Measurements from ENCODE around the gene SUPT3H. TPM values are rescaled to one million over a fixed set of nuclear protein-coding genes. Genes with fewer than 3 reads are reported as not detected.

SUPT3H gene
- total RNA-seq, 3 donors from 2014 or later (not counting 1 experiment from before 2014, with no cell fraction given): 7.3 to 10.9 (median 9.9) TPM

DNA sequence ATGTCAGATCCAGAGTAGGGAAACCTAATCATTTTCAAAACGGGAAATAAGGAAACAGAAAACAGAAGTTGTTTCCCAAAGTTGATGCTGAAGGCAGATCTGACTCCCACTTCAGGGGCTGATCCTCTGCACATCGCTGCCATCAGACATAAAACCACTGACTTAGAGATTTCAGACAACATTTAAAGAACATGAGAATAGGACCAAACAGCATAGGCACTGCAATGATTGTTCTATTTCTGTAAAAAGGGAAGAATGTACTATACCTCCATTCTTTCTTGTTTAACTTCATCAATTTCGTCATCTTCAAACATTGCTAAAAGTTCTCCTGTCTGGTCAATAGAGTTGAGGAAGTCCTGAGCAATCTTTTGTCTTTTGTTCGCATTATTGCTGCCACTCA lies 374.3 kb downstream of the SUPT3H start:
- TF ChIP-seq, protein P1, sequence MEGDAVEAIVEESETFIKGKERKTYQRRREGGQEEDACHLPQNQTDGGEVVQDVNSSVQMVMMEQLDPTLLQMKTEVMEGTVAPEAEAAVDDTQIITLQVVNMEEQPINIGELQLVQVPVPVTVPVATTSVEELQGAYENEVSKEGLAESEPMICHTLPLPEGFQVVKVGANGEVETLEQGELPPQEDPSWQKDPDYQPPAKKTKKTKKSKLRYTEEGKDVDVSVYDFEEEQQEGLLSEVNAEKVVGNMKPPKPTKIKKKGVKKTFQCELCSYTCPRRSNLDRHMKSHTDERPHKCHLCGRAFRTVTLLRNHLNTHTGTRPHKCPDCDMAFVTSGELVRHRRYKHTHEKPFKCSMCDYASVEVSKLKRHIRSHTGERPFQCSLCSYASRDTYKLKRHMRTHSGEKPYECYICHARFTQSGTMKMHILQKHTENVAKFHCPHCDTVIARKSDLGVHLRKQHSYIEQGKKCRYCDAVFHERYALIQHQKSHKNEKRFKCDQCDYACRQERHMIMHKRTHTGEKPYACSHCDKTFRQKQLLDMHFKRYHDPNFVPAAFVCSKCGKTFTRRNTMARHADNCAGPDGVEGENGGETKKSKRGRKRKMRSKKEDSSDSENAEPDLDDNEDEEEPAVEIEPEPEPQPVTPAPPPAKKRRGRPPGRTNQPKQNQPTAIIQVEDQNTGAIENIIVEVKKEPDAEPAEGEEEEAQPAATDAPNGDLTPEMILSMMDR (IDR thresholded peaks at IDR 0.05): no peak
- Histone ChIP-seq H3K4me3 (ENCODE audit: low read length) (no peak overlapping the region), H3K27ac (ENCODE audit: low read length) (no peak overlapping the region), H3K9me3 (ENCODE audit: control insufficient read depth, insufficient read depth, low read length) (no peaks in the 10 kb centered on the region), H3K36me3 (ENCODE audit: control insufficient read depth, insufficient read depth, low read length) (no peaks in the 10 kb centered on the region), H3K27me3 (ENCODE audit: control insufficient read depth, insufficient read depth, low read length) (no peaks in the 10 kb centered on the region), H3K4me1 (ENCODE audit: control insufficient read depth, insufficient read depth, low read length) (no peaks in the 10 kb centered on the region)
- Mint-ChIP-seq H3K36me3 (no peaks in the 10 kb centered on the region), H3K27ac (no peak overlapping the region), H3K4me3 (no peak overlapping the region), H3K9me3 (no peaks in the 10 kb centered on the region), H3K27me3 (ENCODE audit: low read depth in 2 of 2) (no peaks in the 10 kb centered on the region), H3K4me1 (peaks cover 10 to 15% of the 10 kb centered on the region in 2 donors)
- no peak for ATAC-seq
- DNase-seq: no peak
- intact Hi-C loops (cut with micrococcal nuclease): no loop called here
- 65% methylated on average over 2 of the region's 4 CpGs for WGBS (ENCODE audit: insufficient coverage)

DNA sequence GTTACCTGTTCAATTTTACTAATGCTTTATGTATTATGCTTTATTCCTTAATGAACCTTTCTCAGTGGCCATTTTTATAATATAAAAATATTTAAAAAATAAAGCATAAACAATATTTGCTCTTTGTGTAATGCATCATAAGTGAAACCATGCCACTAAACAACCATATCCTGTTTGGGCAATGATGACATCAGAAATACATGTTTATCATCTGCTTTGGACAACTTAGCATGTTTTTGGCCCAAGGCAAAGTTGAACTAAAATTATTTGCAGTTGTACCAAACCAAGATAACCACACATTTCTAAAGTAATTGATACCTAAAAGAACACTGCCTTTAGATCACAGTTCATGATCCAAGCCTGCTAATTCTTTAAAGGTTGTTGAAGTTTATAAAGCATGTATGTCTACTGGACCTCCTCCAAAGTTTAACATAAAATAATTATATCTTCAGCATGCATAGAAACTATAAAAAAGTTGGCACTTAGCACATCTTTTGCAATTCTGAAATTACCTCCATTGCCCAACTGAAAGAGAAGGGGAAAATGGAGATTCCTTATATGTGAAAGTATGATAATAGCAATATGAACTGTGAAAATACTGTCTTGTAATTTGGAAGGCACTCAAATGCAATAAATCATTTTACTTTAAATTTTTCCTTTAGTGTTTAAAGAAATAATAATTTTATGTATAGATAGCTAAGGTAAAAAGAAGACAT lies 375.2 kb downstream of the SUPT3H start:
- TF ChIP-seq, protein P1 (IDR thresholded peaks at IDR 0.05): no peak
- H3K36me3 Mint-ChIP-seq: no peaks in the 10 kb centered on the region
- intact Hi-C loops (cut with micrococcal nuclease): no loop called here
- Histone ChIP-seq H3K27ac (ENCODE audit: low read length) (peak overlapping the region; percentile 67), H3K4me3 (ENCODE audit: low read length) (no peak overlapping the region), H3K36me3 (ENCODE audit: control insufficient read depth, insufficient read depth, low read length) (no peaks in the 10 kb centered on the region), H3K4me1 (ENCODE audit: control insufficient read depth, insufficient read depth, low read length) (no peaks in the 10 kb centered on the region), H3K27me3 (ENCODE audit: control insufficient read depth, insufficient read depth, low read length) (no peaks in the 10 kb centered on the region), H3K9me3 (ENCODE audit: control insufficient read depth, insufficient read depth, low read length) (no peaks in the 10 kb centered on the region)
- ATAC-seq (no peak), DNase-seq (peak in 1 of 2 donors; percentile 22)
- peaks cover 10 to 15% of the 10 kb centered on the region in 2 donors for H3K4me1 Mint-ChIP-seq
- no peak overlapping the region for H3K4me3 Mint-ChIP-seq
- H3K27me3 Mint-ChIP-seq (ENCODE audit: low read depth in 2 of 2): no peaks in the 10 kb centered on the region
- H3K9me3 Mint-ChIP-seq: no peaks in the 10 kb centered on the region
- peak overlapping the region; percentile 51 to 52 for H3K27ac Mint-ChIP-seq

DNA sequence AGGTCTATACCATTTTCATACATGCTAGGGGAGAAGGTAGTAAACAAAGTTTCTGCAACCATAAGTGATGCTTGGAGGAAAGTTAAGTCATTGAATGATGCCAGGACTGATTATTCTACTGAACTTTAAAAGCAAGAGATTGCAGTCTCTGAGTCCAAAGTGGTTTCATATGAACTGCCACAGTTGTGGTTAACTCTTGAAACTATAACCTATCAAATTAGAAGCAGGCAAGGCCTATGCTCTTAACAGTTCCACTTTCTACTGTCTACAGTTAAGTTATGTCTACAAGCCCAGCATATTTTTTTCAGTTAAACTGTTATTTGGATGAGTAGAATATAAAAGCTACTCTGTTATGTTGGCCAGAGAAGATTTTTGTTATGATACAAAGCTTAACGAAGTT lies 376.1 kb downstream of the SUPT3H start:
- Mint-ChIP-seq H3K27ac (peak overlapping the region; percentile 51 to 52), H3K4me3 (no peak overlapping the region), H3K9me3 (no peaks in the 10 kb centered on the region), H3K36me3 (no peaks in the 10 kb centered on the region), H3K4me1 (peaks cover 10 to 15% of the 10 kb centered on the region in 2 donors), H3K27me3 (ENCODE audit: low read depth in 2 of 2) (no peaks in the 10 kb centered on the region)
- no peaks in the 10 kb centered on the region for H3K9me3 ChIP-seq (ENCODE audit: control insufficient read depth, insufficient read depth, low read length)
- DNase-seq (peak in 1 of 2 donors; percentile 25), ATAC-seq (peak; percentile 53 to 80 (median 61))
- peak overlapping the region; percentile 67 for H3K27ac ChIP-seq (ENCODE audit: low read length)
- no CpG with 5 or more reads among the region's 1 CpG for WGBS (ENCODE audit: insufficient coverage)
- intact Hi-C loops (cut with micrococcal nuclease): no loop called here
- H3K4me1 ChIP-seq (ENCODE audit: control insufficient read depth, insufficient read depth, low read length): no peaks in the 10 kb centered on the region
- TF ChIP-seq, protein P1 (IDR thresholded peaks at IDR 0.05): no peak
- no peak overlapping the region for H3K4me3 ChIP-seq (ENCODE audit: low read length)
- H3K36me3 ChIP-seq (ENCODE audit: control insufficient read depth, insufficient read depth, low read length): no peaks in the 10 kb centered on the region
- no peaks in the 10 kb centered on the region for H3K27me3 ChIP-seq (ENCODE audit: control insufficient read depth, insufficient read depth, low read length)

DNA sequence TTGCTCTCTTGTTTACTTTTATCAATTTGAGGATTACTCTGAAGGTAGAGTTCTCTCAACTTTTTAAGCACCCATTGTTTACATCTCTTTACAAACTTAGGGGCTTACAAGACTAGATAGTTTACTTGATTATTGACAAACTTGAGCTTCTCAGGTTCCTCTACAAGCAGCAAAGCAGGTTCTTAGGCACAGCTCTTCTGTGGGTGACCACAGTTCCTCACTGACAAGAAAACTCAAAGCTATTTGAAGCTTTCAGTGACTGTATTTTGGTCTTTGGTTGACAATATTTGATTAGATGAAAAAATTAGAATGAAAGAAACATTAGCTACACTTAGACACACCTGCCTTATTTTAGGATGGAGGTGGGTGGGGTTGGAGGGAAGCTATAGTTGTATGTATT lies 376.9 kb downstream of the SUPT3H start:
- H3K36me3 Mint-ChIP-seq: no peaks in the 10 kb centered on the region
- intact Hi-C loops (cut with micrococcal nuclease): no loop called here
- H3K4me3 ChIP-seq (ENCODE audit: low read length): no peak overlapping the region
- H3K27ac ChIP-seq (ENCODE audit: low read length): no peak overlapping the region
- H3K4me1 Mint-ChIP-seq: peaks cover 10 to 15% of the 10 kb centered on the region in 2 donors
- H3K27me3 Mint-ChIP-seq (ENCODE audit: low read depth in 2 of 2): no peaks in the 10 kb centered on the region
- H3K9me3 Mint-ChIP-seq: no peaks in the 10 kb centered on the region
- DNase-seq (peak in 1 of 2 donors; percentile 6), ATAC-seq (no peak)
- no peaks in the 10 kb centered on the region for H3K27me3 ChIP-seq (ENCODE audit: control insufficient read depth, insufficient read depth, low read length)
- no peak overlapping the region for H3K4me3 Mint-ChIP-seq
- no peaks in the 10 kb centered on the region for H3K4me1 ChIP-seq (ENCODE audit: control insufficient read depth, insufficient read depth, low read length)
- no peaks in the 10 kb centered on the region for H3K9me3 ChIP-seq (ENCODE audit: control insufficient read depth, insufficient read depth, low read length)
- no peaks in the 10 kb centered on the region for H3K36me3 ChIP-seq (ENCODE audit: control insufficient read depth, insufficient read depth, low read length)
- H3K27ac Mint-ChIP-seq: no peak overlapping the region
- TF ChIP-seq, protein P1 (IDR thresholded peaks at IDR 0.05): no peak
